Psoas muscle (tissue), 8 donors: Measurements from ENCODE around the gene LGI1. TPM values are rescaled to one million over a fixed set of nuclear protein-coding genes. Genes with fewer than 3 reads are reported as not detected.
A peak's percentile ranks its signal among the peaks of the same experiment; 100 is the strongest.

Source experiments
- ATAC-seq, 4 donors: fragments of 200-7000 bp; cut with Tn5 transposase; one replicate each; pipeline ENCODE4 v1.9.1; 2020; ENCODE audit warnings: moderate library complexity in 3 of 4, mild to moderate bottlenecking in 2 of 4
- DNase-seq, 2 donors: peaks; one replicate each; pipeline ENCODE4 v3.0.0-alpha.2; 2020
- H3K27ac ChIP-seq: fragments of 200-600 bp; one replicate; pipeline ENCODE4 v1.8.0; 2022
- H3K27me3 ChIP-seq, 3 donors: fragments of 200-600 bp in 1 of 3; one replicate each; pipeline versions ENCODE4 v1.6.1 to v1.8.0; 2013 to 2022; ENCODE audit warnings: low read length in 2 of 3, mild to moderate bottlenecking in 2 of 3, moderate library complexity in 1 of 3; ENCODE audit not compliant: insufficient read depth in 3 of 3
- H3K36me3 ChIP-seq, 2 donors: fragments of 200-600 bp in 1 of 2; one replicate each; pipeline versions ENCODE4 v1.6.1 to v1.8.0; 2013 to 2022; ENCODE audit warnings: low read depth in 1 of 2, mild to moderate bottlenecking in 1 of 2, moderate library complexity in 1 of 2; ENCODE audit not compliant: insufficient read depth in 1 of 2
- H3K4me1 ChIP-seq: fragments of 200-600 bp; one replicate; pipeline ENCODE4 v1.8.0; 2022
- H3K4me3 ChIP-seq: fragments of 200-600 bp; one replicate; pipeline ENCODE4 v1.8.0; 2022; ENCODE audit warnings: mild to moderate bottlenecking
- H3K9me3 ChIP-seq: fragments of 200-600 bp; one replicate; pipeline ENCODE4 v1.8.0; 2022
- CTCF ChIP-seq: fragments of 200-600 bp; IDR thresholded peaks from one replicate; pipeline ENCODE4 v1.8.0; 2022; ENCODE audit warnings: antibody characterized with exemption
- WGBS, 3 donors: extraction: QIAGEN DNeasy Blood & Tissue Kit; methylation state at CpG; one replicate each; pipeline versions ENCODE4 v1.1.6 to v1.1.7; 2013; 5-methylcytosine and 5-hydroxymethylcytosine counted together
- intact Hi-C, 2 donors: fragments of 100-400 bp; cut with DNase I; formaldehyde crosslinking; loops; one replicate each; pipeline versions ENCODE4 v1.11.0 to v1.14.2; 2022
- polyA plus RNA-seq, 3 donors: library from polyadenylated mRNA; stranded (reverse); fragments of 200-250 nt; gene quantifications; one replicate each; pipeline ENCODE4 v1.2.3, GENCODE V29; 2013
- total RNA-seq, 4 donors: library from RNA; stranded (reverse); fragmentation: NEBNext Ultra II Directional in 2 of 4; extraction: Animal tissue kit (Norgen Biotek cat#: 25700) in 2 of 4; gene quantifications; one replicate each; pipeline versions ENCODE4 v1.2.1 to v1.2.4, GENCODE V29; 2021 to 2023
- donor health status: healthy with polysubstance abuse.
- donor health status: DM: no; HTN: no; CAD: no; lungs with moderate emphysema.
- donor health status: Bipolar disorder and iron deficiency.
- donor health status: healthy.
- donor health status: DM: yes; HTN: yes; CAD: no.
- donor health status: DM: no; HTN: no; CAD: no.
- donor health status: DM: no; HTN: no; CAD: no.
- donor health status: DM: yes; HTN: yes; CAD: no.

LGI1 gene
- total and polyA plus RNA-seq, 7 donors: 0.20 to 7.3 (median 1.4) TPM

- no peak for TF ChIP-seq CTCF
- ATAC-seq (no peak), DNase-seq (no peak)
- Histone ChIP-seq H3K36me3 (no peaks in the 10 kb centered on the region), H3K4me3 (no peak overlapping the region), H3K27ac (no peak overlapping the region), H3K9me3 (no peaks in the 10 kb centered on the region), H3K27me3 (no peaks in the 10 kb centered on the region), H3K4me1 (no peaks in the 10 kb centered on the region)
- intact Hi-C loops: no loop called here
- 74 to 83% (median 83%) methylated on average over 2 of the region's 2 CpGs for WGBS, 3 donors
These were observed 38.4 kb downstream of the LGI1 start for GRCh38 chr10:93796167-93796566.

- Histone ChIP-seq H3K27me3 (no peaks in the 10 kb centered on the region), H3K36me3 (no peaks in the 10 kb centered on the region), H3K4me1 (no peaks in the 10 kb centered on the region), H3K27ac (no peak overlapping the region), H3K9me3 (no peaks in the 10 kb centered on the region), H3K4me3 (no peak overlapping the region)
- DNase-seq (no peak), ATAC-seq (no peak)
- TF ChIP-seq CTCF: no peak
- intact Hi-C loops: no loop called here
- WGBS, 3 donors: 84 to 87% (median 85%) methylated on average over 2 of the region's 2 CpGs
These were observed 40.1 kb downstream of the LGI1 start for GRCh38 chr10:93797825-93798224.

- intact Hi-C loops: no loop called here
- H3K9me3 ChIP-seq: no peaks in the 10 kb centered on the region
- no peak overlapping the region for H3K27ac ChIP-seq
- no peaks in the 10 kb centered on the region for H3K4me1 ChIP-seq
- ATAC-seq (no peak), DNase-seq (no peak)
- TF ChIP-seq CTCF: no peak
- H3K4me3 ChIP-seq: no peak overlapping the region
- 43 to 48% (median 45%) methylated on average over 5 of the region's 5 CpGs for WGBS, 3 donors
- no peaks in the 10 kb centered on the region for H3K27me3 ChIP-seq
- no peaks in the 10 kb centered on the region for H3K36me3 ChIP-seq
These were observed 41.5 kb downstream of the LGI1 start for GRCh38 chr10:93799155-93799708.

- no peaks in the 10 kb centered on the region for H3K9me3 ChIP-seq
- TF ChIP-seq CTCF: no peak
- no peak overlapping the region for H3K27ac ChIP-seq
- no peak overlapping the region for H3K4me3 ChIP-seq
- intact Hi-C loops: no loop called here
- H3K4me1 ChIP-seq: no peaks in the 10 kb centered on the region
- H3K27me3 ChIP-seq: no peaks in the 10 kb centered on the region
- H3K36me3 ChIP-seq: no peaks in the 10 kb centered on the region
- ATAC-seq (no peak), DNase-seq (no peak)
These were observed 46.5 kb downstream of the LGI1 start for GRCh38 chr10:93804200-93804599.

GRCh38 chr10:93806903-93807302 lies 49.2 kb downstream of the LGI1 start:
- Histone ChIP-seq H3K4me1 (no peaks in the 10 kb centered on the region), H3K9me3 (no peaks in the 10 kb centered on the region), H3K27ac (peak overlapping the region; percentile 8), H3K27me3 (no peaks in the 10 kb centered on the region), H3K4me3 (no peak overlapping the region), H3K36me3 (no peaks in the 10 kb centered on the region)
- intact Hi-C loops: no loop called here
- 12 to 16% (median 15%) methylated on average over 2 of the region's 2 CpGs for WGBS, 3 donors
- DNase-seq (peak in 1 of 2 donors; percentile 30), ATAC-seq (peak in 3 of 4 donors; percentile 32 to 59 (median 44))
- TF ChIP-seq CTCF: no peak
